ENCODE measurements around the gene PKN2. TPM values are rescaled to one million over a fixed set of nuclear protein-coding genes. Genes with fewer than 3 reads are reported as not detected.
"Not testable (repeated sequence)": the region's sequence is repeated elsewhere in the genome, so short reads cannot be mapped to it uniquely, and the experiment has no call there.

Gene PKN2
- total RNA-seq, 1 experiment from 2014 or later, result 32.6 TPM

GRCh38 chr1:88700425-88701013 is 16.4 kb downstream of the PKN2 start (continued):
- no peak for TF ChIP-seq PRDM15 (CRISPR knock-in tag; IDR thresholded peaks at IDR 0.05)
- no peak for TF ChIP-seq OVOL2 (CRISPR knock-in tag; IDR thresholded peaks at IDR 0.05; ENCODE audit: borderline replicate concordance)
- TF ChIP-seq ATF1 (CRISPR knock-in tag; IDR thresholded peaks at IDR 0.05), result no peak
- TF ChIP-seq TEAD1 (CRISPR knock-in tag; IDR thresholded peaks at IDR 0.05), result no peak
- TF ChIP-seq NR2C2 (CRISPR knock-in tag; IDR thresholded peaks at IDR 0.05), result no peak
- TF ChIP-seq STAT6 (CRISPR knock-in tag; conservative IDR thresholded peaks at IDR 0.05; ENCODE audit: low read depth), result no peak
- TF ChIP-seq ZNF138 (CRISPR knock-in tag; conservative IDR thresholded peaks at IDR 0.05), result no peak

GRCh38 chr1:88701275-88701674 is 17.2 kb downstream of the PKN2 start:
- Mint-ChIP-seq H3K36me3 (peaks cover 3% of the 10 kb centered on the region), H3K27me3 (ENCODE audit: low read depth) (no peaks in the 10 kb centered on the region), H3K9me3 (peaks cover 5% of the 10 kb centered on the region; the same call in 1 of the 2 replicates), H3K4me3 (no peak overlapping the region), H3K27ac (no peak overlapping the region), H3K4me1 (peaks cover 17% of the 10 kb centered on the region)
- ChIA-PET POLR2A (no interaction called here), CTCF (interaction anchor here (1.3 kb wide), 1 partner anchor 273 kb away, joined by 3 read pairs; no protein-coding TSS in a partner anchor)
- ATAC-seq, result no peak
- TF ChIP-seq TEAD1 (CRISPR knock-in tag; IDR thresholded peaks at IDR 0.05), result no peak
- no peak for TF ChIP-seq ZNF138 (CRISPR knock-in tag; conservative IDR thresholded peaks at IDR 0.05)
- TF ChIP-seq ZNF671 (CRISPR knock-in tag; IDR thresholded peaks at IDR 0.05), result no peak
- no peak for TF ChIP-seq ZNF263 (CRISPR knock-in tag; IDR thresholded peaks at IDR 0.05; ENCODE audit: low read depth)
- TF ChIP-seq IRF1 (CRISPR knock-in tag; IDR thresholded peaks at IDR 0.05), result no peak
- TF ChIP-seq ZNF416 (CRISPR knock-in tag; IDR thresholded peaks at IDR 0.05), result no peak
- TF ChIP-seq EMX1 (CRISPR knock-in tag; IDR thresholded peaks at IDR 0.05), result no peak
- no peak for TF ChIP-seq KAT7 (CRISPR knock-in tag; IDR thresholded peaks at IDR 0.05; ENCODE audit: borderline replicate concordance)
- TF ChIP-seq ZNF512 (CRISPR knock-in tag; IDR thresholded peaks at IDR 0.05; ENCODE audit: borderline replicate concordance), result no peak
- TF ChIP-seq CREM (CRISPR knock-in tag; IDR thresholded peaks at IDR 0.05), result no peak
- TF ChIP-seq STAT6 (CRISPR knock-in tag; conservative IDR thresholded peaks at IDR 0.05; ENCODE audit: low read depth), result no peak
- no peak for DNase-seq (ENCODE audit: low spot score)

- ATAC-seq; DNase-seq (ENCODE audit: low spot score); H3K9me3 Mint-ChIP-seq; POLR2A ChIA-PET; H3K4me3 Mint-ChIP-seq; H3K27ac Mint-ChIP-seq; H3K27me3 Mint-ChIP-seq (ENCODE audit: low read depth); H3K36me3 Mint-ChIP-seq: not testable (repeated sequence)
- H3K4me1 Mint-ChIP-seq, result peaks cover 15% of the 10 kb centered on the region
- CTCF ChIA-PET, result interaction anchor here (0.7 to 1.3 kb wide), 2 partner anchors 46 to 272 kb away, joined by 3 read pairs; no protein-coding TSS in a partner anchor
These were observed 17.7 kb downstream of the PKN2 start for GRCh38 chr1:88701793-88702192.

Measured in WTC11 (cell line).